Nucleus accumbens (tissue), 56 donors: ENCODE measurements around the gene C1orf94.
"Not testable (repeated sequence)": the region's sequence is repeated elsewhere in the genome, so short reads cannot be mapped to it uniquely, and the experiment has no call there.

Experiments
- DNase-seq, 56 donors: peaks; one replicate each; lab custom pipeline; 2025; lab: John Stamatoyannopoulos, UW

The C1orf94 gene

DNA sequence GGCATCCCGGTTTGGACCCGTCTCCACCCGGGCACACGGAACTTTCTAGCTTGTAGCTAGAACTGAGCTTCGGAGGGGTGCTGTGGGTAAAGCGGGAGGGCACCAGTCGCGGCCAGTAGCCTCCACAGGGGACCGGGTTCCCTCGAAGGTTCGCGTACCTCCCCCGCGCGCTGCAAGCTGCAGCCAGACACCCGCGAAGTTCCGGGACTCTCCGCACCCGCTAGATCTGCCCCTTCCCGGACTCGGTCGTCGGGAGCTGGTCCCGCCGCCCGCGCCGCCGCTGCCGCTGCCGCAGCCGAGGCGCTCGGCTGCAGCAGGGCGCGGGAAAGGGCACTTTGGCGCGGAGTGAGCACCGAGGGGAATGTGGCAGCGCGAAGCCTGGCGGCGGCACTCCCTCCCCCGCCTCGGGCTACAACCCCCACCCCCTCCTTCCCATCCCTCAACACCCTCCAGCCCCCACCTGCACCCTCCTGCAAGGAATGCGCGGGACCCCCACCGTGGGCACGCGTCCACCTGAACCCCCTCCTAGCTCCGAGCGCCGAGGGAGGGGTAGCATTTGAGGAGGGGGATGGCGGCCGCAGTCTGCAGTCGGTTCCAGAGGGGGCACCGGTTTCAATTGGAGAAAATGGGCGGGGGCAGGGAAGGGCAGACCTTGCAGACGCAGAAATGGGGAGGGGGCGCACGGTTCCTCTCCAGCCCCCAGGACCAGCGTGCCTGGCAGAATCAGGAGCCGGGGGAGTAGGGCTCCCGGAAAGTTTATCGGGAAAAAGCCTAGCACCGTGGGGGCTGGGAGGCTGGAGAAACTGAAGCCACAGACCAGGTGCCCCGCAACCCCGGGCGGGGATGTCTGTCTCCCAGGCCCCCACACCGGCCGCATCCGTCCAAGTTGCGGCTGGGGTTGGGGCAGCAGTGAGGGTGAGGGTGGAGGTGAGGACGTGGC, 12.6 kb upstream of the C1orf94 start:
- DNase-seq: peak in 28 of 56 donors; percentile 3 to 62 (median 28)

DNA sequence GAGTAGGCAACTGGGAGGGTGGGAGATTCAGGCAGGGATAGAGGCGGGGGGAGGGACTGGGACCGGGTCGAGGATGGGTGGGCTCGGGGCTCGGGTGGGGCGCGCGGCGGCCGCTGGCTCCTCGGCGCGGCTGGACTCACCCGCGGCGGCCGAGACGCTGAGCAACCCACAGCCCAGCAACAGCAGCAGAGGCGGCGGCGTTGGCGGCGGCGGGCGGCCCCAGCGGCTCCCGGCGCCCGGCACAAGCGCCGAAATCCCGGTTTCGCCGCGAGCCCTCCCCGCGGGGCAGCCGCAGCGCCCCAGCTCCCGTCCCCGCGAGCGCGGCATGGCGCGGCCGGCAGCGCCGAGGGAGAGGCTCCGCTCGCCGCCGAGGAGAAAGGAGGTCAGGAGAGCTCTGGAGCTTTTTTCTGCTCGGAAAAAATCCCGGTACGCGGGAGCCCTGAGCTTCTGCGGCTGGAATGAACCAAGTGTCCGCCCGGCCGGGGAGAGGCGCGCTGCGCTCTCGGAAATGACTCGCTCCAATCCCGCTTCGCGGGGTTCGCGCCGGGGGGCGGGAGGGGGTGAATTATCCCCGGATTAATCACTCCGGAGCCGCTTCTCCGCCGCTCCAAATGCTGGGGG, 11.8 kb upstream of the C1orf94 start, which contains the start of gene CSMD2:
CSMD2 (minus strand) TSS at position 460 of the 621 bp plus-strand sequence; CDS start at position 327, 133 bp downstream.
- peak in 54 of 56 donors; percentile 16 to 90 (median 74) for DNase-seq

DNA sequence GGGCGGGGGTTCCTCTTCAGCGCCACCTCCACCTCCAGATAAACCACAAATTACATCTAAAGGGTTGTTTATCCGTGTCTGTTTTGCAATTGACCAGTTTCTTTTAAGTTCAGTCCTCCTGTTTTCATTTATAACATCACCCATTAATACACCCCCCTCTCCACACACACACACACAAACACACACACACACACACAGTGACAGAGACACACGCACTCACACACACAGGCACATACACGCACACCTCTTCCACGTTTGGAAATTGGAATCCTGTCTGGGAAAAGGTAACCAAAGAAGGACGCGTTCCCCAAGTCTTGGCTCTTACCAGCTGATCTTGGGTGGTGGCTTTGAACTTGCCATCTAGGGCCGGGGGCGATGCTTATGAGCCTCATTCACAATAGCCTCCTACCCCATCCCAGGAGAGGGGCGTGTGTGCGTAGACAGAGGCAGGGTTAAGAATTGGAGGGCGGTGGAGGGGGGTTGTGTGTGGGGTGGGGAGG, 11.2 kb upstream of the C1orf94 start:
- peak in 26 of 56 donors; percentile 17 to 72 (median 41) for DNase-seq

DNA sequence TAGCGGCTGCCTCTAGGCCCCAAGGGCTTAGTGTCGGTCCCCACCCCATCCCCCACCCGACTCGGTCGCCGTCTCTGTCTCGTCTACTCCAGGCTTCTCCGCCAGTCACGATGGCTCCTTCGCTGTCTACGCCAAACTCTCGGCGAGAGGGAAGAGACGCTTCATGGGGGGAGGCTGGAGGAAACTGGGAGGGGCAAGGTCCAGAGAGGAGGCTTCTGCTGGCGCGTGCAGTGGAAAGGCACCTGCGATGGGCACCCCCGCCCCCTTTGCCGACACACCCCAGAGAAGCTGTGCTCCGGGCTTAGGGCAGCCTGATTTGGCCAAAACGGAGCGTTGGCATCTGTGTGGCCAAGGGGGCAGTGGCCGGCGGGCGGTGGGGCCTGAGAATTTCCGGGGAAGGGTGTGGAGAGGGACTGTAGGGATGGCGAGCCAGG, 10.5 kb upstream of the C1orf94 start:
- DNase-seq: peak in 41 of 56 donors; percentile 27 to 87 (median 51)

DNA sequence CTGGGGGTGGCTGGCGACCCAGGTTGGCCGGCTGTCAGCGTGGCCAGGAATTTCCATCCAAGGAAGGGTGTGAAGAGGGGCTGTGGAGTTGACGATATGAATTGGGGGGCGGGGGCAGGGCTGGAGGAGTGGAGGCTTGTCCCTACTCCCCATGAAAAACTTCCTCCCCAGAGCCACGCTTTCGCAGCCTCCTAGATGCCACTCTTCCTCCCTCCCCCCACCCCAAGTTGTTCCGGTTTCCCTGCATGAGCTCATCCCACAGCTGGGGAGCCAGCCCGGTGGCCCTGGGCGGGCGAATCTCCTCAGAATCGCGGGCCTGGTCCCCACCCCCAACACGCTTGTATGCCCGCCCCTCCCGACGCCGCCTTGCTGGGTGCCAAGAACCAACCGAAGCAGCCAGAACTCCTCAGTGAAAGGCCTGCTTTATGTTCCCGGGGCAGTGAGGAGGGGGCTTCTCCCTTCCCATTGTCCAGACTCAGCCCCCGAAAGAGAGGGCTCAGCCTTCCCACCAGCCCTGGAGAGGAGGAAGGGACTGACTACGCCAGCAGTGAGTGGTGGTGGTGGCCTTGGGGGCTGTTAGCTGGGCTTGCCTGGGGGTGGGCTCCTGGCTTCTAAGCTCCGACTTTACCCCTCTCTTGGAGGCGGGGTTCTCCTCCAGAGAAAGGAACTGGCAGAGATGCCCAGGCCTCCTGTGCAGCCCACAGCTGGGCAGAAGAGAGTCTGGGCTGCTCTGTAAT, 9.9 kb upstream of the C1orf94 start:
- DNase-seq: peak in 54 of 56 donors; percentile 44 to 94 (median 82)

DNA sequence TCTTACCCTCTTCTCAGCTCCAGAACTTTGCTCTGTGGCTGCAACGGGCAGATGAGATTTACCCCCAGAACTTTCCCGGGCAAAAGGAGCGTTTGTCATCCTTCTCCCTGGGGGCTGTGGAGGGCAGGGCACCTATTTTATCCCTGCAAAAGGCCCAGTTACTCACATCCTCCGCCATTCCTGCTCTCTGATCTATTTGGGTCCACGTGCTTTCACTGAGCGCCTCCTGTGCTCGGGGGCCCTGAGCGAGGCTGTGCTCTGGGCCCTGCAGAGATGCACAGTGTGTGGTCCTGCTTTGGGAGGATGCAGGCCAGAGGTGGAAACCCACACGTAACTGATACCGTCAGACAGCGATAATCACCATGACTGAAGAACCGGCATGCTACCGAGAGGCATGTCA, 9.3 kb upstream of the C1orf94 start:
- peak in 5 of 56 donors; percentile 27 to 63 (median 59) for DNase-seq

DNA sequence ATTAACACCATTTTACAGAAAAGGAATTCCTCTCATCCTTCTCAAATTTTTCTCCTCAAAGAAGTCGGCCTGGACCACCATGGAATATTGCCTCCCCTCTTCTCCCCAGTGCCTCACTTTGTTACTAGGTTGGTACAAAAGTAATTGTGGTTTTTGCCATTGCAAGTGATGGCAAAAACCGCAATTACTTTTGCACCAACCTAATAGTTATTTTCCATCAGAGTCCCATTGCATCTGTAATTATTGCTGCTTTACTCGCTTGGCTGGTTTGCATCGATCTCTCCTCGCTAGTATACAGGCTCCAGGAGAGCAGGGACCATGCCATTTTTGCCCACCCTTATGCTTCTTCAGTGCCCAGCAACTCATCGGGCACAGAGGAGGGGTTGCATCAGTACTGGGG, 963 bp upstream of the C1orf94 start:
- DNase-seq: no peak

DNA sequence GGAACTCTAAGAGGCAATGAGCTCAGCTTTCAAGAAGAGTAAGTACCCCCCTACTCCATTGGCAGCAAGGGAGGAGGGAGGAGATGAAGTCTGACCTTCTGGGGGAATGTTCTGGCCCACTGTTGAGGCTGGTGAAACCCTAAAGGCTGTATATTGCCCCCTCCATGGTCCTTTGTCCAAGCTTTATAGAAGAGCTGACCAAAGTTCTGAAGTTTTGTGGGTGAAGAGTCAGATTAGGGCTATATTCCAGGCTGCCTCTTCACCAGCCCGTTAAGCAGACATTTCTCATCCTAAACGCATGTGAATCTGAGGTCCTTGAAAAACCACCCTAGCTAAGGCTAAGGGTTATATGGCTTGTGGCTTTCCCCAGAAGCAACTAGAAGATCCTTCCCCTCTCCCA, 1.4 kb downstream of the C1orf94 start:
- DNase-seq: no peak

DNA sequence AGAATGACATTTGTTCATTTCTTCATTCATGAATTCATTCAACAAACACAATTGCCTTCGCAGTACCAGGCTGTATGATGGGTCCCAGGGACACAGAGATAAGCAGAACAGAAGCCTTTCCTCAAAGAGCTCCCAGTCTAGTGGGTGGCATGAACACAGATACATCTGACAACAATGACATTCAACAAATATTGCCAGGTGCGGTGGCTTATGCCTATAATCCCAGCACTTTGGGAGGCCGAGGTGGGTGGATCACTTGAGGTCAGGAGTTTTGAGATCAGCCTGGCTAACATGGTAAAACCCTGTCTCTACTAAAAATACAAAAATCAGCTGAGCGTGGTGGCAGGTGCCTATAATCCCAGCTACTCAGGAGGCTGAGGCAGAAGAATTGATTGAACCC, 6.7 kb downstream of the C1orf94 start:
- DNase-seq: not testable (repeated sequence)

DNA sequence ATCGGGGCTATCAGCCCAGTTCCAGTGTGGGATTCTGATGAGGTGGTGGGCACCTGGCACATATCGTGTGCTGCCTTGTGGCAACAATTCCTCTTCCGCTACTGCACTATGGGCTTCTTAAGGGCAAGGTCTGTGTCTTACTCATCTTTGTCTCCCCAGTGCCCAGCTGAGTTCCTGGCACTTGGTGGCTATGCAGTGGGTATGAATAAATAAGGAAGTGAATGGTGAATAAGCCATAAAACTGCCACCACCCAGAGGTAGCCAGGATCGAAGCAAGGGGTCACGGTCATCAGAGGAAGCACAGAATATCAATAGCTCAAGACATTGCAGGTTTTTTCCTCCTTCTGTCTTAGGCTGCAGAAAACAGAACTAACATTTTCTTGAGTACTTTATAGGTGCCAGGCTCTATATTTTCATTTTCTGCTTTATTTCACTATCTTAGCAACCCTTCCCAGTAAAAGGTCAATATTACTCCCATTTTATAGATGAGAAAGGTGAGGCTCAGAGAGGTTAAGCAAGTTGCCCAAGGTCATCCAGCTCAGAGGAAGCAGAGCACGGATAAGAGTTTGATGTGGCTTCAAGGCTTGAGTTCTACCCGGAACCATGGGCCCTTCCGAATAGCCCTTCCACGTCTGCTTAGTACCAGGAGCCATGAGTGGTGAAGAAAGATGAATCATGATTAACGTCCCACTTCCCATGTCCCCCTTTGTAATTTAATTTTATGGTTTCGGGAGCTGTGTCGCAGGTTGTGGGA, 10.2 kb downstream of the C1orf94 start:
- no peak for DNase-seq

DNA sequence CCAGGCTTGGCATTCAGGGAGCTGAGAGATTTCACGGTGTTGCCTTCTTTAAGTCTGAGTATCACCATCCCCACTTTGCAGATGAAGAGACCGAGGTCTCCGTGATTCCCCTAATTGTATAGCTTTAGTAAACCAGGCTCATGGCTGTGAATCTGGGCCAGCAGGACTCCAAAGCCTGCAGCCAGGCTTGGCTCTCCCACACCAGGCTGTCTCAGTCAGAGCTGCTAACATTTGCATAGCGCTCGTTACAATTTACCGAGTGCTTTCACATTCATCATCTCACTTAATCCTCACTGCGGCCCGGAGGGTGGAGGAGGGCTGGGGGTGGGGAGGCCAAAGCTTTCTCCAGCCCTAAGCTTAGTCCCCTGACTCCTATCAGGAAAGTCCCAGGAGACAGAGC, 11.7 kb downstream of the C1orf94 start:
- DNase-seq: no peak

DNA sequence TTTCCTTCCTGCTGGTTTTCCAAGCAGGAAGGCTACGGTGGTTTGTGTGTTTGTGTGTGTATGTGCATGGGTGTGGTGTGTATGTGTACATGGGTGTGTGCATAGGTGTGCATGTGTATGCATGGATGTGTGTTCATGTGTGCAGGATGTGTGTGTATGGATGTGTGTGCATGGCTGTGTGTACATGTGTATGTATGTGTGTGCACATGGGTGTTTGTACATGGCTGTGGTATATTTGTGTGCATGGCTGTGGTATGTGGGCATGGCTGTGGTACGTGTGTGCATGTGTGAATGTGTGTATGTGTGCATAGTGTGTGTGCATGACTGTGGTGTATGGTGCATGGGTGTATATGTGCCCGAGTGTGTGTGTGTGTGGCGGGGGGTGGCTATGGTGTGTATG, 12.3 kb downstream of the C1orf94 start:
- no peak for DNase-seq

DNA sequence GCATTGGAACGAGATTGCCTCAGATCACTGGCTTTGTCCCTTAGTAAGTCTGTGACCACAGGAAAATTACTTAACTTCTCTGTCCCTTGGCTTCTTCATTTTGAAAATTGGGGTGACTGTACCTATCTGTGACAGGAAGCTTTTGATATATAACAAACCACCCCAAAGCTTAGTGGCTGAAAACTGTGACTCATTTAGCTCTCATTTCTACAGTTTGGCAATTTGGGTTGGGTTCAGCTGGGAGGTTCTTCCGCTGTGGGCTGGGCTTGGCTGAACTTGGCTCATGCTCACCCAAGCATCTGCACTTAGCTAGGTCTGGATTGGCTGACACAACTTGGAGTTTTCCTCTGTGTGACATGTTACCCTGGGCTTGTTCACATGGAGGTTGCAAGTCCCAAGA, 14.0 kb downstream of the C1orf94 start:
- no peak for DNase-seq

DNA sequence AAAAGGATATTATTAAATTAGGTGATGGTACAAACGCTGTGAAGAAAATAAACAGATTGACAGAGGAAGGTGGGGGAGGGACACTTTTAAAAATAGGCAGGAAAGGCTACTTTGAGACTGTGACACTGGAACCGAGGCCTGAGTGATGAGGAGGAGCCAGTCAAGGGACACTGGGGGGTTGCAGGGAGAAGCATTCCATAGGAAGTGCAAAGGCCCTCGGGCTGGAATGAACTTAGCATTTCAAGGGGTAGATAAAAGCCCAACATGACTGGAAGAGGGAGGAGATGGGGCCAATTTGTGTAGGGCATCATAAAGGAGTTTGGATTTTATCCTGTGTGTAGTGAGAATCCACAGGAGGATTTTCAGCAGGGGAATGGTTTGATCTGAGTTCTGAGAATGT, 15.9 kb downstream of the C1orf94 start:
- DNase-seq: no peak

DNA sequence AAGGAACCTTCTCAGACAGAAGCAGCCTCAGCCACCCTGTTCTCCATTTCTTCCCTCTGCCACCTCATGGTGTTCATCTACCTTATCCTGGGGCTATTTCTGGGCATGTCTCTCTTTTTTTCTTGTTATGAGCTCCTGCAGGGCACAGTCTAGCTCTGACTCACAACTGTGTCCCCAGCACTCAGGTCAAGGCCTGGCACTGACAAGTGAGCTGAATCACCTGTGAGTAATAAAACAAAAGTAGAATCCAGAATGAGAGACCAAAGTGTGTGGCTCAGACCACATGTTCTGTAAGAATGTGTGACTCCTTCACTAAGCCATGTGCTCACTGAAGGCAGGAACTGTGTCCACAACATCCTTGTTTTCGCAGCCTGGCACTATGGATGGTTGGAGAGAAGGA, 23.2 kb downstream of the C1orf94 start:
- no peak for DNase-seq

DNA sequence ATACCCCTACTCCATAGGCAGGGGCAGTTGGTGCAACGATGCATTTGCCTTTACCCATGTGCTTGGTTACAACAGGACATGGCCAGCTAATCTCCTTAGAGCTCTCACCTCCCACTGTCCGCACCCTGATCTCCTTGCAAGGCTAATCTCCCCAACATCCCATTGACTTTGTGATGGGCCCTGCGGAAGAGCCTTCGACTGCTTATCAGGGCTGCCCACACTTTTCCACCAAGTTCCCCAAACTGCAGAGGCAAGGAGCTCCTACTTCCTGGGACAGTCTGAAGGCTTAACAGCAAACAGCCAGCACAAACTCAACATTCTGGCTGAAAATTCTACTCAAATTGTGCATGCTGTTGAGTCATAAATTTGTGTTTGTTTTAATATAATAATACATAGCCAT, 36.0 kb downstream of the C1orf94 start:
- no peak for DNase-seq

DNA sequence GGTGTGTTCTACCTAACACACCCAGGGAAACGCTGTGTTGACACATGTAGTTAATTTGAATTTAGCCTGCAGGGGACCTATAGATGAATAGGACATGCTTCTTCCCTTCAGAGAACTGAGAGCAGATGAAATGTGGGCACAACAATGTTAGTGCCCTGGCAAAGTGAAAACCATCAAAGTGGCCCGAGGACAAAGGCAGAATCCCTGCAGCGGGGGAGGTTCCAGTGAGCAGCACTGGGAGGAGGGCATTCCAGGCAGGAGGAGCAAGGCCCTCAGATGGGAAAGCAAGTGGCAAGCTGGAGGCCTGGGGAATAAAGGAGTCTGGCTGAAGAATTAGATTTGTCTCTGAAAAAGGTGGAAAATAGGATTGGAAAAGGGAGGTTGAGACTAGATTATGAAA, 37.2 kb downstream of the C1orf94 start:
- DNase-seq: no peak

DNA sequence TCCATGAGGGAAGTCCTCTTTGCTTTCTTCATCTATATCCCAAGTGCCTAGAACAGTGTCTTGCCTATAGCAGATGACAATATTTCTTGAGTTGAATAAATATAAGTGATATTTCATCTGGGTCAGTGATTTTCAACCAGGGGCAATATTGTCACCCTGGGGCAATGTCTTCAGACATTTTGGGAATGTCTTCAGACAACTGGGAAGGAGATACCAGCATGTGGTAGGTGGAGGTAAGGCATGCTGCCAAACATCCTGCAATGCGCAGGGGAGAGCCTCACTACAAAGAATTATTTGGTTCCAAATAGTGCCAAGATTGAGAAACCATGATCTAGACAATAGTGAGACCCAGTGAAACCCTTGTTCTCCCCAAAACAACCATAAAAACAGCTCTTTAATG, 54.7 kb downstream of the C1orf94 start:
- DNase-seq: no peak

DNA sequence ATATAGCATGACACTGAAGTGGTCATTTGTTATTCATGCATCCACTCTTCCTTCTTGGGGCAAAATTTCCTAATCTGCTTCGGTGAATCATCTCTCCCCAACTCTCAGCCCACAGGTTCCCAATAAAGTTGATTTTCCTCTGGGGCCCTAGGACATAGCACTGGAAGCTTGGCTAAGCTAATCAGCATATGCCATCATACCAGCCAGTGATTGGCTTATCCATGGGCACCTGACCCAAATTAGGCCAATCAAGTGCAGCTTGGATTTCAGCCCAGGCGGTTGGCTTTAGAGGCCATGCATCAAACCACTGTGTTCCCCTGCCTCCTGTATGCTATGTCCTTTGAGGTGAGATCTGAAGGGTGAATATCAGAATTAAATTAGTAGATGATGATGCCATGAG, 58.9 kb downstream of the C1orf94 start:
- no peak for DNase-seq

DNA sequence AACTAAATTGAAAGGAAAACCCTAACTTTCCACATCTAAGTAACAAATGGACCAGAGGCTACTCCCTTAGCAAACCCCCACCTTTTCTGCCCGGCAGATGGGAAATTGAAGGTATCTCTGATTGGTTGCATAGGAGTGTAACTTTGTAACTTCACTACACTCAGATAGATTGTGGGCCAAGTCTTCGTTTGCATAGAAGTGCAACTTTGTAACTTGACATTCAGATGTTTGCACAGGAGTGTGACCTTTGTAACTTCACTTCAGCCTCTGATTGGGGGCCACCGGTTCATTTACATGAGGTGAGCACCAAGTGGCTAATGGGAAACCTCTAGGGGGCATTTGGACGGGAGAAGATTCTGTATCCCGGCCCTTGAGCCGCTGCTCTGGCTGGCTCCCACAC, 59.4 kb downstream of the C1orf94 start:
- DNase-seq: no peak
